Stimulated activated memory B cell treated with anti-CD40 and anti-IgM and Interleukin-4, amounts not matched to agents 10 μg/mL and 1 μg/mL and 100 μg/mL, for 72 hours (primary cell): ENCODE data around the gene CYP46A1.
A peak's percentile ranks its signal among the peaks of the same experiment; 100 is the strongest.
"Not testable (repeated sequence)": the region's sequence is repeated elsewhere in the genome, so short reads cannot be mapped to it uniquely, and the experiment has no call there.

Experiments used
- ATAC-seq: fragments of 150-1000 bp; cut with Tn5 transposase; 2 replicates; pipeline ENCODE4 v1.10.0; 2021
- H3K27ac Mint-ChIP-seq: one replicate; pipeline ENCODE4 v1.8.0; 2022; ENCODE audit warnings: mild to moderate bottlenecking, mixed read lengths
- H3K27me3 Mint-ChIP-seq: one replicate; pipeline ENCODE4 v1.8.0; 2022; ENCODE audit warnings: mixed read lengths
- H3K36me3 Mint-ChIP-seq: one replicate; pipeline ENCODE4 v1.8.0; 2022; ENCODE audit warnings: mixed read lengths
- H3K4me1 Mint-ChIP-seq: one replicate; pipeline ENCODE4 v1.8.0; 2022; ENCODE audit warnings: mixed read lengths
- H3K4me3 Mint-ChIP-seq: one replicate; pipeline ENCODE4 v1.8.0; 2022; ENCODE audit warnings: mild to moderate bottlenecking, moderate library complexity, mixed read lengths
- H3K9me3 Mint-ChIP-seq: one replicate; pipeline ENCODE4 v1.8.0; 2022; ENCODE audit warnings: mixed read lengths

CYP46A1 gene

GRCh38 chr14:99683619-99684409 lies at the start of gene CYP46A1:
TSS of gene CYP46A1 (plus strand) at chr14:99684298. CDS start at chr14:99684418, 120 bp downstream.
- Mint-ChIP-seq H3K27me3 (peaks cover 52% of the 10 kb centered on the region), H3K27ac (peak within 1 kb of the TSS; percentile 76), H3K36me3 (no peaks in the 10 kb centered on the region), H3K4me1 (peaks cover 25% of the 10 kb centered on the region), H3K4me3 (peak within 1 kb of the TSS; percentile 86), H3K9me3 (peaks cover 2% of the 10 kb centered on the region)
- peak; percentile 98 for ATAC-seq

GRCh38 chr14:99634443-99634842 lies 49.7 kb upstream of the CYP46A1 start:
- Mint-ChIP-seq H3K4me1 (peaks cover 6% of the 10 kb centered on the region), H3K36me3 (no peaks in the 10 kb centered on the region), H3K4me3 (no peak overlapping the region), H3K27me3 (peaks cover 75% of the 10 kb centered on the region), H3K27ac (no peak overlapping the region), H3K9me3 (no peaks in the 10 kb centered on the region)
- ATAC-seq = no peak

DNA sequence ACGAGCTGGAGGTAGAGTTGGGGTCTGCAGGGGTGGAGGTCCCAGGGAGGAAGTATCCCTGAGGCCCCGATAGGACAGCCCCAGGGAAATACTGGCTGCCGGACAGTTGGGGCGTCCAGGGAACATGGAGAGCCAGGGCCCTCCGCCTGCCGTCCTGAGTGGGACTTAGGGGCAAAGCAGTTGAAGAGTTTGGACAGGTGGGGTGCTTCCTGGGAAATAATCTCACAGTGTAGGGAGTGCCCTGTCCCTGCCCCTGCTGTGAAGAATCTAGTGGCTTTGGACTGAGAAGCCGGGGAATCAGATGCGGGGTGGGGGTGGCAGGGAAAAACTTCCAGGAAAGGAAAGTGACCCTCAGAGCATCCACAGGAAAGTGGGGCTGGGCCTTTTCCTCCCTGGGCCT lies 49.0 kb upstream of the CYP46A1 start:
- no peak overlapping the region for H3K27ac Mint-ChIP-seq
- ATAC-seq = no peak
- no peaks in the 10 kb centered on the region for H3K9me3 Mint-ChIP-seq
- no peak overlapping the region for H3K4me3 Mint-ChIP-seq
- peaks cover 72% of the 10 kb centered on the region for H3K27me3 Mint-ChIP-seq
- no peaks in the 10 kb centered on the region for H3K36me3 Mint-ChIP-seq
- H3K4me1 Mint-ChIP-seq = peaks cover 6% of the 10 kb centered on the region

DNA sequence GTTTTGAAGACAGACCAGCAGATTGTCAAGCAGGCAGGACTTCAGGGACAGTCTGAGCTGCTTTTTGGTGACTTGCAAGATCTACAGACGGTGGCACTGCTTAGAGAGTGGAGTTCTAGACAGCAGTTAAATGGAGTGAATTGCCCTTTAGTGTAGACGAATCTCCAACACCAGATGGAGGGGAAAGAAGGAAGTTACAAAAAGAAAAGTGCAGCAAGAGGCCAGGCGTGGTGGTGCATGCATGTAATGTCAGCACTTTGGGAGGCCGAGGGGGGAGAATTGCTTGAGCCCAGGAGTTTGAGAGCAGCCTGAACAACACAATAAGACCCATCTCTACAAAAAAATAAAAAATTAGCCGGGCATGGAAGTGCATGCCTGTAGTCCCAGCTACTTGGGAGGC lies 47.6 kb upstream of the CYP46A1 start:
- Mint-ChIP-seq H3K27ac (no peak overlapping the region), H3K36me3 (no peaks in the 10 kb centered on the region), H3K4me1 (peaks cover 6% of the 10 kb centered on the region), H3K27me3 (peaks cover 59% of the 10 kb centered on the region), H3K4me3 (no peak overlapping the region), H3K9me3 (no peaks in the 10 kb centered on the region)
- no peak for ATAC-seq

GRCh38 chr14:99637624-99638023 lies 46.5 kb upstream of the CYP46A1 start:
- H3K4me1 Mint-ChIP-seq = peaks cover 6% of the 10 kb centered on the region
- H3K4me3 Mint-ChIP-seq = no peak overlapping the region
- H3K27ac Mint-ChIP-seq = no peak overlapping the region
- H3K27me3 Mint-ChIP-seq = peaks cover 48% of the 10 kb centered on the region
- no peaks in the 10 kb centered on the region for H3K9me3 Mint-ChIP-seq
- no peaks in the 10 kb centered on the region for H3K36me3 Mint-ChIP-seq
- ATAC-seq = no peak

DNA sequence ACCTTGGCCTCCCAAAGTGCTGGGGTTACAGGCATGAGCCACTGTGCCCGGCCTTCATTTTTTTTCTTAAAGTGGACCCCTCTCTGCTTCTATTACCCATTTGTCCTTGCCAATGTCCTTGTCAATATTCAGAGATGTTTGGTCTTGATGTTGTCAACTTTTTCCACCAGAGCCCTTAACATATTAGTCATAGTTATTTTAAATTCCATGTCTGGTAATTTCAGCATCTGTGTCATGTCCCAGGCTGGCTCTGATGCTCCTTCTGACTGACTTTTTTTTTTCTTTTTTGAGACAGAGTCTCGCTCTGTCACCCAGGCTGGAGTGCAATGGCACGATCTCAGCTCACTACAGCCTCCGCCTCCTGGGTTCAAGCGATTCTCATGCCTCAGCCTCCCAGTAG lies 41.3 kb upstream of the CYP46A1 start:
- not testable (repeated sequence) for H3K4me3 Mint-ChIP-seq, H3K27ac Mint-ChIP-seq, ATAC-seq, H3K36me3 Mint-ChIP-seq, H3K4me1 Mint-ChIP-seq, H3K9me3 Mint-ChIP-seq
- H3K27me3 Mint-ChIP-seq = peaks cover 39% of the 10 kb centered on the region

- H3K9me3 Mint-ChIP-seq = no peaks in the 10 kb centered on the region
- no peaks in the 10 kb centered on the region for H3K36me3 Mint-ChIP-seq
- H3K27me3 Mint-ChIP-seq = peaks cover 45% of the 10 kb centered on the region
- H3K27ac Mint-ChIP-seq = no peak overlapping the region
- no peak overlapping the region for H3K4me3 Mint-ChIP-seq
- no peaks in the 10 kb centered on the region for H3K4me1 Mint-ChIP-seq
- no peak for ATAC-seq
Observed at GRCh38 chr14:99643343-99643742, 40.8 kb upstream of the CYP46A1 start.

- H3K27ac Mint-ChIP-seq = no peak overlapping the region
- H3K27me3 Mint-ChIP-seq = peaks cover 51% of the 10 kb centered on the region
- no peaks in the 10 kb centered on the region for H3K4me1 Mint-ChIP-seq
- no peaks in the 10 kb centered on the region for H3K36me3 Mint-ChIP-seq
- H3K9me3 Mint-ChIP-seq = no peaks in the 10 kb centered on the region
- no peak overlapping the region for H3K4me3 Mint-ChIP-seq
- ATAC-seq = no peak
Observed at GRCh38 chr14:99644035-99644587, 40.0 kb upstream of the CYP46A1 start.

DNA sequence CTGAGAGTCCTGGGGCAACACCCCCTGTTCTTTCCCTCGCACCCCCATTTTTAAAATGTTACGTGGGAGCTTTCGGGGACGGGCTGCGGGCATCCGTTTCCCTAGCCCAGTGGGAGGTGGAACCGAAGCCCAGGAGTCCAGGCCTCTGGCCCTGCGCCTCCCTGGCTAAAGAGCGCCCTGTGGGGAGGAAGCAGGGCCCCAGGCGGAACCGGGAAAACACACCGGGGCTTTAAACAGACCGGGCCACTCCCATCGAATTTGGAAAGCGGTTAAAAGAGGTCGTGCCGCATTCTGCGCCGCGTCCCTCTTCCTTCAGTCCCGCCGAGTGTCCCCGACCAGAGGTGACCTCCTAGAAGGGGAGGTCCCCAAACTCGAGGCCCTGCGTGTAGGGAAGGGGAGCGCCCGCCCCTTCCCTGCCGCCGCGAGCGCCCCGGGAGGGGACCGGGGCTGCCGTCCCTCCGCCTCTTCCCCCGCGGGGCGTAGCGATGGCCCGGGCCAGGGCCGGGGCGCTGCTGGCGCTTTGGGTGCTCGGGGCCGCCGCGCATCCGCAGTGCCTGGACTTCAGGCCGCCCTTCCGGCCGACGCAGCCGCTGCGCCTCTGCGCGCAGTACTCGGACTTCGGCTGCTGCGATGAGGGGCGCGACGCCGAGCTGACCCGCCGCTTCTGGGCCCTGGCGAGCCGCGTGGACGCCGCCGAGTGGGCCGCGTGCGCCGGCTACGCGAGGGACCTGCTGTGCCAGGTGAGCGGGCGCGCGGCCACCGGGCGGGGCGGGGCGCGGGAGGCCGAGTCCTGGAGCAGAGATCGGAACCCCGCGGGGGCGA lies 39.2 kb upstream of the CYP46A1 start, which contains the start of gene HHIPL1:
Gene HHIPL1 (plus strand): TSS at position 407 of the 822 bp plus-strand sequence. CDS start 79 bp downstream, at position 486.
- no peak within 1 kb of the TSS for H3K4me3 Mint-ChIP-seq
- peaks cover 59% of the 10 kb centered on the region for H3K27me3 Mint-ChIP-seq
- no peaks in the 10 kb centered on the region for H3K4me1 Mint-ChIP-seq
- H3K9me3 Mint-ChIP-seq = no peaks in the 10 kb centered on the region
- H3K36me3 Mint-ChIP-seq = no peaks in the 10 kb centered on the region
- H3K27ac Mint-ChIP-seq = no peak within 1 kb of the TSS
- ATAC-seq = no peak

- H3K4me1 Mint-ChIP-seq = no peaks in the 10 kb centered on the region
- H3K4me3 Mint-ChIP-seq = no peak overlapping the region
- H3K9me3 Mint-ChIP-seq = no peaks in the 10 kb centered on the region
- H3K36me3 Mint-ChIP-seq = no peaks in the 10 kb centered on the region
- no peak for ATAC-seq
- peaks cover 63% of the 10 kb centered on the region for H3K27me3 Mint-ChIP-seq
- no peak overlapping the region for H3K27ac Mint-ChIP-seq
Observed at GRCh38 chr14:99645545-99646505, 38.3 kb upstream of the CYP46A1 start.

DNA sequence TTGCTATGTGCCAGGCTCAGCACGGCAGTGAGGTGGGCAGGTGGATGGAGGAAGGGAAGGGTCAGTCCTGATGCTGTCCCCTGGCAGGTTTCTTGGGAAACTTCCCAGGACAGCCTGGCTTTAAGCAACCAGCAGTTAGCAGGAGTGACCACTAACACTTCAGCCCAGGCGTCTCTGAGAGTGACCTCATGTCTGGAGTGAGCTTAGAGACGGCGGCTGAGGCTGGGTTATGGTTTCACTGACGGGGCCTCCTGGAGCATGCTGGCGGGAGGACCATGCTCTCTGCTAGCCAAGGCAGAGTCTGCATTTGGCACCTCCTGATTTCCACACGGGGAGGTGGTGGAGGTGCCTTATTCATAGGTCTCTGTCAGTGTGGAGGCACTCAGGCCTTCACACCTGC lies 36.7 kb upstream of the CYP46A1 start:
- ATAC-seq = no peak
- Mint-ChIP-seq H3K27ac (no peak overlapping the region), H3K36me3 (no peaks in the 10 kb centered on the region), H3K4me1 (no peaks in the 10 kb centered on the region), H3K9me3 (no peaks in the 10 kb centered on the region), H3K4me3 (no peak overlapping the region), H3K27me3 (peaks cover 74% of the 10 kb centered on the region)

- Mint-ChIP-seq H3K27me3 (peaks cover 74% of the 10 kb centered on the region), H3K4me3 (no peak overlapping the region), H3K27ac (no peak overlapping the region), H3K4me1 (no peaks in the 10 kb centered on the region), H3K36me3 (no peaks in the 10 kb centered on the region), H3K9me3 (no peaks in the 10 kb centered on the region)
- ATAC-seq = no peak
Observed at GRCh38 chr14:99648027-99648784, 35.9 kb upstream of the CYP46A1 start.

DNA sequence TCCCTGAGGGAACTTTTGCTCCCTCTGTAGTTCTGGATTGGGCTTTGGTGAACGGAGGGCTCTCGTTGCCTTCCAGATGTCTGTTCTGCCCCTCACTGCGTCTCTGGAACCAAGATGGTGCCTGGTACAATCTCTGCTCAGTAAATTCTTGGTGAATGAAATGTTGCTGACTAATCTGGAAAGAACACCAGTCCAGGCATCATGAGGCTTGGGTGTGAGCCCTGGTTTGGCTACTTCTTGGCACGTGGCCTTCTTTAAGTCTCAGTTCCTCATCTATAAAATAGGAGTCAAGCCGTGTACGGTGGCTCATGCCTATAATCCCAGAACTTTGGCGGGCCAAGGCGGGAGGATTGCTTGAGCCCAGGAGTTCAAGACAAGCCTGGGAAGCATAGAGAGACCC lies 34.9 kb upstream of the CYP46A1 start:
- Mint-ChIP-seq H3K4me1 (no peaks in the 10 kb centered on the region), H3K36me3 (no peaks in the 10 kb centered on the region), H3K9me3 (no peaks in the 10 kb centered on the region), H3K4me3 (no peak overlapping the region), H3K27me3 (peaks cover 74% of the 10 kb centered on the region), H3K27ac (no peak overlapping the region)
- no peak for ATAC-seq

DNA sequence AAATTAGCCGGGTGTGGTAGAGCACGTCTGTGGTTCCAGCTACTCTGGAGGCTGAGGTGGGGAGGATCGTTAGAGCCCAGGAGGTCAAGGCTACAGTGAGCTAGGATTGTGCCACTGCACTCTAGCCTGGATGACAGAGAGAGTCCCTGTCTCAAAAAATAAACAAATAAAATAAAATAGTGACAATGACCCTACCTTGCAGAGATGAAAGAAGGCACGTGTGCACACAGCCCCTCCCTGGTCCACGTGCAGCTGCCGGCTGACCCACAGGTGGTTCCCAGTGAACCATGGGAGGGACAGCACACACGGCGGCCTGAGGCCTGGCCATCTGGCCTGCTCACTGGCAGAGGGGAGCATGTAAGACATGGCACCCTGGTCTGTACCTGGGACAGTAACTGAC lies 34.5 kb upstream of the CYP46A1 start:
- H3K27me3 Mint-ChIP-seq = peaks cover 75% of the 10 kb centered on the region
- no peak overlapping the region for H3K4me3 Mint-ChIP-seq
- no peak for ATAC-seq
- H3K9me3 Mint-ChIP-seq = no peaks in the 10 kb centered on the region
- H3K4me1 Mint-ChIP-seq = no peaks in the 10 kb centered on the region
- H3K36me3 Mint-ChIP-seq = no peaks in the 10 kb centered on the region
- no peak overlapping the region for H3K27ac Mint-ChIP-seq
